HepG2 (cell line): ENCODE data around the gene HOMEZ. TPM values are rescaled to one million over a fixed set of nuclear protein-coding genes. Genes with fewer than 3 reads are reported as not detected.

ENCODE experiments used
- GLI4 ChIP-seq: sonication (generic); formaldehyde crosslinking; IDR thresholded peaks from 2 replicates; pipeline ENCODE4 v1.5.1; 2020; ENCODE audit warnings: missing genetic modification reagents, mild to moderate bottlenecking, moderate library complexity, borderline replicate concordance
- HOXA5 ChIP-seq: sonication (generic); formaldehyde crosslinking; IDR thresholded peaks from 2 replicates; pipeline ENCODE4 v1.4.0; 2020; ENCODE audit warnings: missing genetic modification reagents
- MTERF4 ChIP-seq: sonication (generic); formaldehyde crosslinking; IDR thresholded peaks from 2 replicates; pipeline ENCODE4 v1.8.0; 2023; ENCODE audit warnings: mild to moderate bottlenecking, missing genetic modification reagents
- POLR2AphosphoS2 ChIP-seq: IDR thresholded peaks from 2 replicates; pipeline ENCODE4 v1.6.1; 2011; ENCODE audit warnings: low read depth, low read length, improper control_type of control experiment
- PTBP1 ChIP-seq: fragments of 200-400 bp; formaldehyde crosslinking; IDR thresholded peaks from 2 replicates; pipeline ENCODE4 v1.6.1; 2018; ENCODE audit warnings: low read length, low read depth; ENCODE audit not compliant: poor library complexity, severe bottlenecking
- SIN3A ChIP-seq: IDR thresholded peaks from 2 replicates; pipeline ENCODE4 v1.6.1; 2011; ENCODE audit warnings: low read depth, mild to moderate bottlenecking, control low read depth, low read length, borderline replicate concordance
- TBX3 ChIP-seq: fragments of 450-650 bp; IDR thresholded peaks from 2 replicates; pipeline ENCODE4 v1.6.1; 2017; ENCODE audit warnings: antibody characterized with exemption, mild to moderate bottlenecking, inconsistent platforms, borderline replicate concordance
- TSC22D2 ChIP-seq: sonication (generic); formaldehyde crosslinking; IDR thresholded peaks from 2 replicates; pipeline ENCODE4 v1.5.1; 2020; ENCODE audit warnings: missing genetic modification reagents, mild to moderate bottlenecking, borderline replicate concordance
- ZBTB40 ChIP-seq, 2 experiments: fragments of 450-650 bp in 1 of 2; sonication (generic) in 1 of 2; formaldehyde crosslinking in 1 of 2; IDR thresholded peaks; 2 replicates each; pipeline versions ENCODE4 v1.6.1 to v1.8.0; 2016 to 2022; ENCODE audit warnings: antibody characterized with exemption in 1 of 2, mild to moderate bottlenecking in 1 of 2, missing genetic modification reagents in 1 of 2
- ZNF18 ChIP-seq: sonication (generic); formaldehyde crosslinking; IDR thresholded peaks from 2 replicates; pipeline ENCODE4 v1.8.0; 2022; ENCODE audit warnings: mild to moderate bottlenecking, missing genetic modification reagents; ENCODE audit not compliant: insufficient replicate concordance
- ZNF296 ChIP-seq: sonication (generic); formaldehyde crosslinking; conservative IDR thresholded peaks from 2 replicates; pipeline ENCODE4 v1.5.0; 2020; ENCODE audit warnings: mild to moderate bottlenecking, missing genetic modification reagents
- ZNF446 ChIP-seq: sonication (generic); formaldehyde crosslinking; IDR thresholded peaks from 2 replicates; pipeline ENCODE4 v1.5.0; 2020; ENCODE audit warnings: mild to moderate bottlenecking, missing genetic modification reagents
- ZNF746 ChIP-seq: sonication (generic); formaldehyde crosslinking; IDR thresholded peaks from 2 replicates; pipeline ENCODE4 v1.8.0; 2022; ENCODE audit warnings: mild to moderate bottlenecking, missing genetic modification reagents
- ZNF891 ChIP-seq: sonication (generic); formaldehyde crosslinking; IDR thresholded peaks from 2 replicates; pipeline ENCODE4 v1.5.0; 2020; ENCODE audit warnings: mild to moderate bottlenecking, missing genetic modification reagents
- polyA plus RNA-seq, 8 experiments: library from polyadenylated mRNA; depleted of rRNA in 3 of 8; stranded (reverse) in 7 of 8; unstranded in 1 of 8; fragments of >200 nt; fragmentation: Illumina TruSeq in 4 of 8; extraction: Trizol in 4 of 8; gene quantifications; 2 replicates each; pipeline versions ENCODE4 v1.2.1 to v1.2.3, GENCODE V29; 2011 to 2016; ENCODE audit warnings: low read depth in 4 of 8, missing spikeins in 1 of 8, mixed read lengths in 1 of 8; ENCODE audit not compliant: insufficient read depth in 1 of 8
- total RNA-seq, 5 experiments: library from RNA; depleted of rRNA; stranded (reverse); fragments of >200 nt; fragmentation: Illumina TruSeq; extraction: Trizol; gene quantifications; 2 replicates each; pipeline ENCODE4 v1.2.3, GENCODE V29; 2016; ENCODE audit warnings: low read depth in 1 of 5

HOMEZ gene
- total and polyA plus RNA-seq, 2 of the 13 experiments (the other 11 are each of a cell fraction or from before 2014, with no cell fraction given) = 14.5 to 31.8 TPM

- TF ChIP-seq ZBTB40 (IDR thresholded peaks at IDR 0.05) = no peak
- peak; percentile 13; the same call in 1 of the 2 replicates for TF ChIP-seq ZBTB40 (CRISPR knock-in tag; IDR thresholded peaks at IDR 0.05)
- TF ChIP-seq MTERF4 (CRISPR knock-in tag) = 0 out of 2 replicates have a peak, but pooled peaks have one; percentile 61
- TF ChIP-seq ZNF891 (CRISPR knock-in tag) = peak; percentile 44; the same call in 1 of the 2 replicates
- TF ChIP-seq PTBP1 = peak; percentile 33
- TF ChIP-seq ZNF18 (CRISPR knock-in tag) = peak; percentile 7
- TF ChIP-seq SIN3A = 0 out of 2 replicates have a peak, but pooled peaks have one; percentile 54
- TF ChIP-seq TSC22D2 (CRISPR knock-in tag) = 0 out of 2 replicates have a peak, but pooled peaks have one; percentile 27
- peak; percentile 89 for TF ChIP-seq ZNF746 (CRISPR knock-in tag)
- TF ChIP-seq ZNF296 = 0 out of 2 replicates have a peak, but pooled peaks have one; percentile 1
- TF ChIP-seq HOXA5 = peak; percentile 81; the same call in 1 of the 2 replicates
- peak; percentile 50; the same call in 1 of the 2 replicates for TF ChIP-seq ZNF446
- no peak for TF ChIP-seq GLI4 (CRISPR knock-in tag)
- TF ChIP-seq POLR2AphosphoS2 = no peak
- no peak; the same call in 1 of the 2 replicates for TF ChIP-seq TBX3
These were observed 357 bp downstream of the HOMEZ start (continued) for GRCh38 chr14:23285530-23286019.
